GM12878 (cell line): ENCODE results near the gene RNF152. TPM values are rescaled to one million over a fixed set of nuclear protein-coding genes. Genes with fewer than 3 reads are reported as not detected.

Experiments used
- ATAC-seq: fragments of 200-7000 bp; cut with Tn5 transposase; 3 replicates; pipeline ENCODE4 v1.9.1; 2020; ENCODE audit warnings: mild to moderate bottlenecking, moderate library complexity
- BruUV-seq: library from RNA; stranded (reverse); fragments of 400-500 nt; replicated peaks from 2 replicates; lab custom pipeline; 2021; lab: Mats Ljungman, UMichigan
- CTCF ChIA-PET: fragments of 300-600 bp; sonication (Branson Sonifier 250); formaldehyde crosslinking; extraction: SDS; loops from one replicate; lab custom pipeline; 2021; ENCODE audit warnings: inconsistent platforms; lab: Yijun Ruan, JAX
- POLR2A ChIA-PET: fragments of 350-600 bp; formaldehyde crosslinking; extraction: SDS; loops from one replicate; lab custom pipeline; 2021; ENCODE audit warnings: inconsistent platforms; lab: Charles Lee
- RAD21 ChIA-PET: fragments of 300-600 bp; sonication (Branson Sonifier 250); formaldehyde crosslinking; loops from one replicate; lab custom pipeline; 2023; ENCODE audit warnings: antibody characterized with exemption; ENCODE audit not compliant: unreplicated experiment; lab: Charles Lee
- SMC1A ChIA-PET: fragments of 300-600 bp; sonication (Branson Sonifier 250); formaldehyde crosslinking; loops from one replicate; lab custom pipeline; 2023; ENCODE audit not compliant: unreplicated experiment, uncharacterized antibody; lab: Charles Lee
- DNase-seq: peaks from one replicate; pipeline ENCODE4 v3.0.0-alpha.2; 2011; ENCODE audit warnings: low read depth, low spot score
- FAIRE-seq: peaks from 3 replicates; lab custom pipeline; 2011; peaks lifted over from hg19 to GRCh38; lab: Jason Lieb, UNC
- H2AFZ ChIP-seq: 2 replicates; pipeline ENCODE4 v1.6.0; 2011; ENCODE audit warnings: low read depth, low read length, control low read depth; ENCODE audit not compliant: control insufficient read depth
- H3K27ac ChIP-seq: 2 replicates; pipeline ENCODE4 v1.5.1; 2011; ENCODE audit warnings: control low read depth; ENCODE audit not compliant: control insufficient read depth, insufficient read depth
- H3K27me3 ChIP-seq, 2 experiments: replicated peaks in 1 of 2; 2 replicates each; pipeline versions ENCODE4 v1.6.0 to v1.6.1; 2011; ENCODE audit warnings: low read length in 1 of 2; ENCODE audit not compliant: control insufficient read depth in 2 of 2, insufficient read depth in 2 of 2
- H3K36me3 ChIP-seq, 2 experiments: 2 replicates each; pipeline ENCODE4 v1.5.1; 2011; ENCODE audit warnings: low read length in 1 of 2; ENCODE audit not compliant: control insufficient read depth in 2 of 2, insufficient read depth in 2 of 2
- H3K4me1 ChIP-seq: 2 replicates; pipeline ENCODE4 v1.6.1; 2011; ENCODE audit warnings: mild to moderate bottlenecking, low read length, moderate library complexity, mixed read lengths; ENCODE audit not compliant: control insufficient read depth, insufficient read depth
- H3K4me2 ChIP-seq: 2 replicates; pipeline ENCODE4 v1.6.0; 2011; ENCODE audit warnings: control low read depth; ENCODE audit not compliant: control insufficient read depth, insufficient read depth
- H3K4me3 ChIP-seq: fragments of 200-600 bp; sonication (generic); 2 replicates; pipeline ENCODE4 v1.5.1; 2016
- H3K79me2 ChIP-seq: 2 replicates; pipeline ENCODE4 v1.6.0; 2011; ENCODE audit warnings: low read length; ENCODE audit not compliant: control insufficient read depth, insufficient read depth
- H3K9ac ChIP-seq: 2 replicates; pipeline ENCODE4 v1.8.0; 2011; ENCODE audit warnings: low read length, control low read depth, mixed read lengths; ENCODE audit not compliant: control insufficient read depth, insufficient read depth
- H3K9me3 ChIP-seq: replicated peaks from 3 replicates; pipeline ENCODE4 v1.5.1; 2011; ENCODE audit warnings: mild to moderate bottlenecking, low read length; ENCODE audit not compliant: control insufficient read depth, insufficient read depth
- H4K20me1 ChIP-seq: 2 replicates; pipeline ENCODE4 v1.6.0; 2011; ENCODE audit not compliant: control insufficient read depth, insufficient read depth
- BMI1 ChIP-seq: fragments of 450-650 bp; IDR thresholded peaks from 2 replicates; pipeline ENCODE4 v1.6.1; 2016; ENCODE audit warnings: mild to moderate bottlenecking, moderate library complexity, borderline replicate concordance
- CHD2 ChIP-seq: IDR thresholded peaks from 2 replicates; pipeline ENCODE4 v1.6.1; 2011; ENCODE audit warnings: low read depth, low read length, improper control_type of control experiment, borderline replicate concordance
- ESRRA ChIP-seq: IDR thresholded peaks from 2 replicates; pipeline ENCODE4 v1.6.1; 2012; ENCODE audit warnings: mild to moderate bottlenecking, low read length, improper control_type of control experiment
- HDGF ChIP-seq: fragments of 450-650 bp; IDR thresholded peaks from 2 replicates; pipeline ENCODE4 v1.6.1; 2016; ENCODE audit warnings: antibody characterized with exemption
- IKZF2 ChIP-seq, 2 experiments: fragments of 450-650 bp; IDR thresholded peaks; 2 replicates each; pipeline ENCODE4 v1.6.1; 2017; ENCODE audit warnings: mild to moderate bottlenecking in 2 of 2, moderate library complexity in 2 of 2
- KAT2A ChIP-seq: conservative IDR thresholded peaks from 2 replicates; pipeline ENCODE4 v1.6.1; 2011; ENCODE audit warnings: low read depth, low read length; ENCODE audit not compliant: control insufficient read depth
- MXI1 ChIP-seq: fragments of 150-350 bp; IDR thresholded peaks from 2 replicates; pipeline ENCODE4 v1.6.1; 2011; ENCODE audit warnings: low read depth, mild to moderate bottlenecking, inconsistent platforms, low read length, improper control_type of control experiment
- NFIC ChIP-seq: IDR thresholded peaks from 2 replicates; pipeline ENCODE4 v1.6.1; 2012; ENCODE audit warnings: low read depth, mild to moderate bottlenecking, inconsistent platforms, low read length, moderate library complexity
- NRF1 ChIP-seq: conservative IDR thresholded peaks from 2 replicates; pipeline ENCODE4 v1.6.1; 2011; ENCODE audit warnings: mild to moderate bottlenecking, low read depth, low read length, improper control_type of control experiment
- POU2F2 ChIP-seq: IDR thresholded peaks from 3 replicates; pipeline ENCODE4 v1.6.1; 2011; ENCODE audit warnings: low read depth, mild to moderate bottlenecking, low read length, borderline replicate concordance
- RAD51 ChIP-seq: fragments of 450-650 bp; IDR thresholded peaks from 2 replicates; pipeline ENCODE4 v1.6.1; 2016; ENCODE audit warnings: moderate library complexity, mild to moderate bottlenecking, inconsistent platforms
- SMARCA5 ChIP-seq: fragments of 450-650 bp; IDR thresholded peaks from 2 replicates; pipeline ENCODE4 v1.6.1; 2017; ENCODE audit warnings: mild to moderate bottlenecking
- SPI1 ChIP-seq: IDR thresholded peaks from 2 replicates; pipeline ENCODE4 v1.6.1; 2011; ENCODE audit warnings: low read depth, mild to moderate bottlenecking, low read length, moderate library complexity, borderline replicate concordance; ENCODE audit not compliant: insufficient read depth
- YBX1 ChIP-seq: fragments of 450-650 bp; IDR thresholded peaks from 2 replicates; pipeline ENCODE4 v1.6.1; 2016; ENCODE audit warnings: antibody characterized with exemption
- WGBS: methylation state at CpG from one replicate; pipeline ENCODE4 v1.1.6; 2016; ENCODE audit warnings: low lambda C conversion rate; ENCODE audit not compliant: insufficient replicate concordance, insufficient coverage; ENCODE audit errors: missing lambda C conversion rate; 5-methylcytosine and 5-hydroxymethylcytosine counted together
- in situ Hi-C: fragments of 300-500 bp; cut with MboI; formaldehyde crosslinking; loops from 9 replicates; pipeline ENCODE4 v1.14.3; 2018; ENCODE audit warnings: mixed read lengths
- intact Hi-C: fragments of 100-400 bp; cut with micrococcal nuclease; formaldehyde crosslinking; loops from one replicate; pipeline ENCODE4 v1.14.2; 2022; ENCODE audit not compliant: unreplicated experiment
- polyA plus RNA-seq, 11 experiments: library from polyadenylated mRNA; depleted of rRNA in 4 of 11; unstranded in 6 of 11; stranded (reverse) in 5 of 11; fragments of >200 nt; fragmentation: Nextera tagmentation in 4 of 11; fragmentation: Illumina TruSeq in 1 of 11; extraction: Ambion mirVana in 4 of 11; extraction: Trizol in 1 of 11; gene quantifications; 1 replicate in 1 of 11; 2 replicates in 10 of 11; pipeline versions ENCODE4 v1.2.1 to v1.2.3, GENCODE V29; 2011 to 2016; ENCODE audit warnings: inconsistent platforms in 2 of 11, missing spikeins in 2 of 11, low read depth in 1 of 11
- total RNA-seq, 4 experiments: library from RNA; depleted of rRNA in 3 of 4; stranded (reverse); fragments of >200 nt in 3 of 4; fragmentation: Illumina TruSeq in 1 of 4; extraction: Trizol in 1 of 4; gene quantifications; 2 replicates each; pipeline versions ENCODE4 v1.2.1 to v1.2.3, GENCODE V29; 2013 to 2021
- TF ChIP-seq, protein P1 (sequence below): IDR thresholded peaks from 2 replicates; pipeline ENCODE4 v1.6.1; 2011; ENCODE audit warnings: borderline replicate concordance, low read depth, mild to moderate bottlenecking, moderate library complexity, low read length; ENCODE audit not compliant: insufficient read depth, poor library complexity, severe bottlenecking
- TF ChIP-seq, protein P2 (sequence below): fragments of 150-350 bp; IDR thresholded peaks from 2 replicates; pipeline ENCODE4 v1.6.1; 2016; ENCODE audit warnings: low read depth, low read length

The RNF152 gene
- total and polyA plus RNA-seq, 10 of the 15 experiments (the other 5 are each of a cell fraction or from before 2014, with no cell fraction given): under 0.01 to 0.07 (median 0.03) TPM; not detected in 7

DNA sequence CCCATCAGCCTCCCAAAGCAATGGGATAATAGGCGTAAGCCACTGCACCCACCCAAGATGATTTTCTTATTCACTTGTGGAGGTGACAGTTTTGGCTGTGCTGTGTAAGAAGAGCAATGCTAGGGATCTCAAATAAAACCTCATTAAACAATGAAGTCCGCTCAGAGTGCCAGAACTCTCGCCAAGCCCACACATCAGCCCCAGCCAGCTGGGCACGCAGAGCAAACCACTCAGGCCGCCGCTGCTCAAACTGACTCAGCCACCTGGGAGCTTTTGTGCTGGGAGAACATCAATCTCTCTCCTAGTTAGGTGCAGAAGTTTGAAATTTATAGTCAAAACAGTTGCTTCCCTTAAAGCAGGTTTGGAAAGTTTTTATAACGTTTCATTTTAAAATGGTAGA lies 47.6 kb downstream of the RNF152 start:
- FAIRE-seq (no peak), DNase-seq (no peak), ATAC-seq (no peak)
- Histone ChIP-seq H3K9ac (no peak overlapping the region), H3K27me3 (no peaks in the 10 kb centered on the region), H3K27ac (no peak overlapping the region), H3K9me3 (no peaks in the 10 kb centered on the region; the same call in 2 of the 3 replicates), H3K79me2 (no peaks in the 10 kb centered on the region), H3K4me1 (no peaks in the 10 kb centered on the region), H2AFZ (no peak overlapping the region), H3K4me2 (no peak overlapping the region), H3K36me3 (no peaks in the 10 kb centered on the region), H4K20me1 (no peaks in the 10 kb centered on the region), H3K4me3 (no peak overlapping the region)
- POLR2A ChIA-PET: no interaction called here
- CTCF ChIA-PET: no interaction called here
- no TSS peak for BruUV-seq
- intact Hi-C loops (no loop called here), in situ Hi-C loops (no loop called here)
- TF ChIP-seq POU2F2: no peak
- no peak for TF ChIP-seq IKZF2 (IDR thresholded peaks at IDR 0.05)
- no peak for TF ChIP-seq SMARCA5
- TF ChIP-seq, protein P1, sequence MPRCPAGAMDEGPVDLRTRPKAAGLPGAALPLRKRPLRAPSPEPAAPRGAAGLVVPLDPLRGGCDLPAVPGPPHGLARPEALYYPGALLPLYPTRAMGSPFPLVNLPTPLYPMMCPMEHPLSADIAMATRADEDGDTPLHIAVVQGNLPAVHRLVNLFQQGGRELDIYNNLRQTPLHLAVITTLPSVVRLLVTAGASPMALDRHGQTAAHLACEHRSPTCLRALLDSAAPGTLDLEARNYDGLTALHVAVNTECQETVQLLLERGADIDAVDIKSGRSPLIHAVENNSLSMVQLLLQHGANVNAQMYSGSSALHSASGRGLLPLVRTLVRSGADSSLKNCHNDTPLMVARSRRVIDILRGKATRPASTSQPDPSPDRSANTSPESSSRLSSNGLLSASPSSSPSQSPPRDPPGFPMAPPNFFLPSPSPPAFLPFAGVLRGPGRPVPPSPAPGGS: no peak
- TF ChIP-seq CHD2: no peak
- no peak for TF ChIP-seq MXI1
- RAD21 ChIA-PET: no interaction called here
- SMC1A ChIA-PET: no interaction called here
- WGBS: 59% methylated on average over 7 of the region's 7 CpGs

DNA sequence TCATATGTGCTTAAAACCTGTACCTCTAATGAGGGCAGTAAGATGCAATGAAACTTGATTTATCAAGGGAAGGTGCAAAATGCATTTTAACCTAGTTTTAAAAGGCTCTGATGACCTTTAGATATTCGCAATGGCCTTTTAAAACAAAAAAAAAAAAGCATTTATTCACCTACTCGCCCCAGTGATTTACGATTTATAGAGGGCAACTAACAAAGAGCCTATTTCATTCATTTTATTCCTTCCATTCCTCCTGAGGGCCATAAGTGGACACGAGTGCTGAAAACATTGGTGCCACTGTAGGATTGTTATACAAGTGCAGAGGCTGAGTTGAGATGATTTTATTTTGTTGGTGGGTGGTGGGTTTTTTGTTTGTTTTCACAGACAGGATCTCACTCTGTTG lies 48.1 kb downstream of the RNF152 start:
- no peak overlapping the region for H3K27ac ChIP-seq
- H3K4me3 ChIP-seq: no peak overlapping the region
- no peaks in the 10 kb centered on the region for H3K4me1 ChIP-seq
- H3K79me2 ChIP-seq: no peaks in the 10 kb centered on the region
- no peaks in the 10 kb centered on the region for H3K27me3 ChIP-seq
- intact Hi-C loops: no loop called here
- CTCF ChIA-PET: no interaction called here
- no peaks in the 10 kb centered on the region for H3K36me3 ChIP-seq
- SMC1A ChIA-PET: no interaction called here
- 31% methylated on average over 4 of the region's 4 CpGs for WGBS
- ATAC-seq (no peak), DNase-seq (no peak), FAIRE-seq (no peak)
- POLR2A ChIA-PET: no interaction called here
- in situ Hi-C loops: no loop called here
- RAD21 ChIA-PET: no interaction called here
- no peaks in the 10 kb centered on the region for H4K20me1 ChIP-seq
- no peak overlapping the region for H3K4me2 ChIP-seq
- no peaks in the 10 kb centered on the region; the same call in 2 of the 3 replicates for H3K9me3 ChIP-seq
- BruUV-seq: no TSS peak
- no peak overlapping the region for H2AFZ ChIP-seq
- no peak overlapping the region for H3K9ac ChIP-seq
- TF ChIP-seq NRF1 (no peak), NFIC (no peak), BMI1 (no peak), YBX1 (no peak), SPI1 (no peak), RAD51 (no peak), ESRRA (no peak), HDGF (no peak), KAT2A (no peak)
- TF ChIP-seq, protein P2, sequence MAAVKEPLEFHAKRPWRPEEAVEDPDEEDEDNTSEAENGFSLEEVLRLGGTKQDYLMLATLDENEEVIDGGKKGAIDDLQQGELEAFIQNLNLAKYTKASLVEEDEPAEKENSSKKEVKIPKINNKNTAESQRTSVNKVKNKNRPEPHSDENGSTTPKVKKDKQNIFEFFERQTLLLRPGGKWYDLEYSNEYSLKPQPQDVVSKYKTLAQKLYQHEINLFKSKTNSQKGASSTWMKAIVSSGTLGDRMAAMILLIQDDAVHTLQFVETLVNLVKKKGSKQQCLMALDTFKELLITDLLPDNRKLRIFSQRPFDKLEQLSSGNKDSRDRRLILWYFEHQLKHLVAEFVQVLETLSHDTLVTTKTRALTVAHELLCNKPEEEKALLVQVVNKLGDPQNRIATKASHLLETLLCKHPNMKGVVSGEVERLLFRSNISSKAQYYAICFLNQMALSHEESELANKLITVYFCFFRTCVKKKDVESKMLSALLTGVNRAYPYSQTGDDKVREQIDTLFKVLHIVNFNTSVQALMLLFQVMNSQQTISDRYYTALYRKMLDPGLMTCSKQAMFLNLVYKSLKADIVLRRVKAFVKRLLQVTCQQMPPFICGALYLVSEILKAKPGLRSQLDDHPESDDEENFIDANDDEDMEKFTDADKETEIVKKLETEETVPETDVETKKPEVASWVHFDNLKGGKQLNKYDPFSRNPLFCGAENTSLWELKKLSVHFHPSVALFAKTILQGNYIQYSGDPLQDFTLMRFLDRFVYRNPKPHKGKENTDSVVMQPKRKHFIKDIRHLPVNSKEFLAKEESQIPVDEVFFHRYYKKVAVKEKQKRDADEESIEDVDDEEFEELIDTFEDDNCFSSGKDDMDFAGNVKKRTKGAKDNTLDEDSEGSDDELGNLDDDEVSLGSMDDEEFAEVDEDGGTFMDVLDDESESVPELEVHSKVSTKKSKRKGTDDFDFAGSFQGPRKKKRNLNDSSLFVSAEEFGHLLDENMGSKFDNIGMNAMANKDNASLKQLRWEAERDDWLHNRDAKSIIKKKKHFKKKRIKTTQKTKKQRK: no peak
